GM13976 (cell line): ENCODE data around the gene KRT1.

ENCODE experiments used
- DNase-seq: peaks from one replicate; pipeline ENCODE4 v3.0.0; 2012; ENCODE audit warnings: low spot score
- CTCF ChIP-seq: IDR thresholded peaks from 2 replicates; pipeline ENCODE4 v1.5.1; 2012; ENCODE audit warnings: borderline replicate concordance, mild to moderate bottlenecking; ENCODE audit not compliant: insufficient read depth; ENCODE audit errors: extremely low read depth, missing control alignments, control extremely low read depth
- in situ Hi-C: fragments of 300-500 bp; cut with MboI; formaldehyde crosslinking; loops from one replicate; pipeline ENCODE4 v1.12.0; 2022; ENCODE audit warnings: low sequenced_read_pairs, mixed read lengths, inconsistent platforms; ENCODE audit not compliant: unreplicated experiment

The KRT1 gene

GRCh38 chr12:52685406-52685890 lies 5.2 kb upstream of the KRT1 start:
- no peak for DNase-seq
- TF ChIP-seq CTCF, result no peak
- in situ Hi-C loops, result no loop called here

GRCh38 chr12:52684431-52684830 lies 4.2 kb upstream of the KRT1 start:
- no peak for TF ChIP-seq CTCF
- in situ Hi-C loops, result no loop called here
- no peak for DNase-seq

- in situ Hi-C loops, result no loop called here
- DNase-seq, result no peak
- TF ChIP-seq CTCF, result no peak
These were observed 3.5 kb upstream of the KRT1 start for GRCh38 chr12:52683575-52684300.

- no peak for DNase-seq
- in situ Hi-C loops, result no loop called here
- TF ChIP-seq CTCF, result no peak
These were observed 2.8 kb upstream of the KRT1 start for GRCh38 chr12:52682938-52683574.

- in situ Hi-C loops, result no loop called here
- DNase-seq, result no peak
- no peak for TF ChIP-seq CTCF
These were observed 2.1 kb upstream of the KRT1 start for GRCh38 chr12:52682381-52682660.

GRCh38 chr12:52681526-52682380 lies 1.5 kb upstream of the KRT1 start:
- no peak for DNase-seq
- in situ Hi-C loops, result no loop called here
- no peak for TF ChIP-seq CTCF
